A549 (cell line): ENCODE data around the gene CACNA1C. TPM values are rescaled to one million over a fixed set of nuclear protein-coding genes. Genes with fewer than 3 reads are reported as not detected.

ENCODE experiments used
- ATAC-seq, 2 experiments: fragments of 200-7000 bp in 1 of 2; fragments of >200 bp in 1 of 2; cut with Nextera tagmentation in 1 of 2; cut with Tn5 transposase in 1 of 2; 3 replicates each; pipeline versions ENCODE4 v1.8.0 to v1.9.1; 2018 to 2020; ENCODE audit warnings: mild to moderate bottlenecking in 1 of 2, moderate library complexity in 1 of 2
- CTCF ChIA-PET: fragments of 300-600 bp; sonication (Branson Sonifier 250); formaldehyde crosslinking; extraction: SDS; loops from one replicate; lab custom pipeline; 2021; ENCODE audit warnings: antibody characterized with exemption, inconsistent platforms; lab: Yijun Ruan, JAX
- POLR2A ChIA-PET: fragments of 350-600 bp; formaldehyde crosslinking; extraction: SDS; loops from one replicate; lab custom pipeline; 2021; ENCODE audit warnings: antibody characterized with exemption, inconsistent platforms; lab: Yijun Ruan, JAX
- DNase-seq, 2 experiments: peaks; one replicate each; pipeline versions ENCODE4 v3.0.0 to v3.0.0-alpha.2; 2011 to 2016; ENCODE audit warnings: low read depth in 1 of 2, low spot score in 1 of 2
- FAIRE-seq: peaks from 2 replicates; lab custom pipeline; 2011; peaks lifted over from hg19 to GRCh38; lab: Jason Lieb, UNC
- H3K27ac ChIP-seq, 2 experiments: fragments of >200 bp; sonication (Bioruptor Twin); formaldehyde crosslinking; 3 replicates each; pipeline ENCODE4 v1.5.1; 2016 to 2017
- H3K4me1 ChIP-seq: fragments of >200 bp; sonication (Bioruptor Twin); formaldehyde crosslinking; 3 replicates; pipeline ENCODE4 v1.6.1; 2016
- H3K4me2 ChIP-seq: fragments of >200 bp; sonication (Bioruptor Twin); formaldehyde crosslinking; 3 replicates; pipeline ENCODE4 v1.6.1; 2016
- H3K4me3 ChIP-seq: fragments of >200 bp; sonication (Bioruptor Twin); formaldehyde crosslinking; 3 replicates; pipeline ENCODE4 v1.5.1; 2016
- H3K9me3 ChIP-seq: fragments of >200 bp; sonication (Bioruptor Twin); formaldehyde crosslinking; 3 replicates; pipeline ENCODE4 v1.6.1; 2016
- CBX8 ChIP-seq: fragments of 200-600 bp; sonication (generic); IDR thresholded peaks from 2 replicates; pipeline ENCODE4 v1.6.1; 2016
- CTCF ChIP-seq: fragments of >200 bp; sonication (Bioruptor Twin); formaldehyde crosslinking; IDR thresholded peaks from 3 replicates; pipeline ENCODE4 v1.5.1; 2016
- ELK1 ChIP-seq: fragments of 150-350 bp; IDR thresholded peaks from 2 replicates; pipeline ENCODE4 v1.6.1; 2014; ENCODE audit warnings: low read depth, mild to moderate bottlenecking, low read length
- FOSB ChIP-seq: fragments of 250-450 bp; sonication (Bioruptor Pico); IDR thresholded peaks from 2 replicates; pipeline ENCODE4 v1.5.0; 2020; ENCODE audit warnings: mild to moderate bottlenecking, moderate library complexity
- FOSL2 ChIP-seq, 2 experiments: fragments of 450-650 bp in 1 of 2; fragments of >200 bp in 1 of 2; sonication (Bioruptor Twin) in 1 of 2; formaldehyde crosslinking; IDR thresholded peaks; 2 replicates each; pipeline versions ENCODE4 v1.5.0 to v1.6.1; 2016 to 2020; ENCODE audit warnings: mild to moderate bottlenecking in 1 of 2, moderate library complexity in 1 of 2
- HOXB13 ChIP-seq: fragments of 250-450 bp; sonication (Bioruptor Pico); IDR thresholded peaks from 2 replicates; pipeline ENCODE4 v1.5.0; 2020; ENCODE audit warnings: low read depth, mild to moderate bottlenecking, moderate library complexity
- HOXB5 ChIP-seq: fragments of 250-450 bp; sonication (Bioruptor Pico); IDR thresholded peaks from 2 replicates; pipeline ENCODE4 v1.5.0; 2020; ENCODE audit warnings: mild to moderate bottlenecking, moderate library complexity
- MAFK ChIP-seq: fragments of 450-650 bp; IDR thresholded peaks from 2 replicates; pipeline ENCODE4 v1.6.1; 2014; ENCODE audit not compliant: partially characterized antibody
- MYC ChIP-seq: IDR thresholded peaks from 2 replicates; pipeline ENCODE4 v1.6.1; 2012; ENCODE audit warnings: mild to moderate bottlenecking, inconsistent platforms, low read length, improper control_type of control experiment, borderline replicate concordance
- POLR2AphosphoS2 ChIP-seq: conservative IDR thresholded peaks from 2 replicates; pipeline ENCODE4 v1.6.1; 2012; ENCODE audit warnings: low read length, improper control_type of control experiment, inconsistent platforms
- RCOR1 ChIP-seq: fragments of 150-350 bp; IDR thresholded peaks from 2 replicates; pipeline ENCODE4 v1.6.1; 2014; ENCODE audit warnings: antibody characterized with exemption, low read length, low read depth
- REST ChIP-seq: fragments of 200-600 bp; sonication (generic); IDR thresholded peaks from 2 replicates; pipeline ENCODE4 v1.6.1; 2016; ENCODE audit warnings: antibody characterized with exemption, mild to moderate bottlenecking, moderate library complexity
- TFCP2L1 ChIP-seq: fragments of 250-450 bp; sonication (Bioruptor Pico); IDR thresholded peaks from 2 replicates; pipeline ENCODE4 v1.5.0; 2021; ENCODE audit warnings: mild to moderate bottlenecking
- TP53 ChIP-seq: fragments of 250-450 bp; sonication (Bioruptor Pico); IDR thresholded peaks from 2 replicates; pipeline ENCODE4 v1.5.0; 2021; ENCODE audit warnings: mild to moderate bottlenecking, moderate library complexity
- ZNF302 ChIP-seq: fragments of 250-450 bp; sonication (Bioruptor Pico); IDR thresholded peaks from 2 replicates; pipeline ENCODE4 v1.9.0; 2021; ENCODE audit warnings: inconsistent platforms, mild to moderate bottlenecking, moderate library complexity
- WGBS: methylation state at CpG from one replicate; pipeline ENCODE4 v1.1.6; 2017; ENCODE audit errors: missing lambda C conversion rate; 5-methylcytosine and 5-hydroxymethylcytosine counted together
- polyA plus RNA-seq, 4 experiments: library from polyadenylated mRNA; depleted of rRNA in 3 of 4; stranded (reverse); fragments of >200 nt; fragmentation: RNase III in 1 of 4; extraction: RNeasy Plus Mini Kit Qiagen cat#74134 plus additional on column Dnase treatment in 1 of 4; gene quantifications; 2 replicates in 3 of 4; 3 replicates in 1 of 4; pipeline ENCODE4 v1.2.3, GENCODE V29; 2011 to 2017

The CACNA1C gene
- polyA plus RNA-seq, 2 of the 4 experiments (the other 2 are of a cell fraction), result not detected

GRCh38 chr12:2654741-2655140, 602.0 kb downstream of the CACNA1C start:
- FAIRE-seq (no peak), DNase-seq (no peak), ATAC-seq (no peak)
- ChIA-PET CTCF (interaction anchor here (0.8 to 1.3 kb wide), 2 partner anchors 14 to 24 kb away, joined by 3 read pairs; no protein-coding TSS in a partner anchor), POLR2A (no interaction called here)
- Histone ChIP-seq H3K27ac (no peak overlapping the region), H3K4me3 (no peak overlapping the region), H3K4me1 (no peaks in the 10 kb centered on the region), H3K9me3 (0 out of 3 replicates have a peak, but pooled peaks cover 3% of the 10 kb centered on the region), H3K4me2 (no peak overlapping the region)
- 30% methylated on average over 4 of the region's 4 CpGs for WGBS
- no peak for TF ChIP-seq CTCF
- no peak for TF ChIP-seq REST
- no peak for TF ChIP-seq POLR2AphosphoS2
- no peak for TF ChIP-seq ZNF302 (CRISPR knock-in tag)
- TF ChIP-seq TFCP2L1, result no peak
- TF ChIP-seq HOXB13 (CRISPR knock-in tag), result no peak
- TF ChIP-seq CBX8, result no peak
- TF ChIP-seq MYC, result no peak
- TF ChIP-seq TP53 (CRISPR knock-in tag), result no peak
- no peak for TF ChIP-seq ELK1
- TF ChIP-seq FOSL2 (IDR thresholded peaks at IDR 0.05), result no peak
- no peak for TF ChIP-seq FOSL2 (CRISPR knock-in tag; IDR thresholded peaks at IDR 0.05)

- FAIRE-seq (peak; percentile 49), ATAC-seq (no peak)
- Histone ChIP-seq H3K9me3 (no peaks in the 10 kb centered on the region), H3K27ac (no peak overlapping the region), H3K4me3 (no peak overlapping the region)
- POLR2A ChIA-PET, result no interaction called here
- TF ChIP-seq FOSB, result no peak
- no peak for TF ChIP-seq RCOR1
- no peak for TF ChIP-seq MAFK
- TF ChIP-seq HOXB5, result no peak
- no peak for TF ChIP-seq TP53 (CRISPR knock-in tag)
- TF ChIP-seq, all 56 proteins: peak for 0
- CTCF ChIA-PET, result no interaction called here
- no peak for DNase-seq
- Histone ChIP-seq H3K4me1 (no peaks in the 10 kb centered on the region), H3K4me2 (no peak overlapping the region)
- WGBS, result 87% methylated on average over 2 of the region's 2 CpGs
Observed at GRCh38 chr12:2662524-2662923, 609.7 kb downstream of the CACNA1C start.
